H1 (cell line): ENCODE data around the gene FBXL15. TPM values are rescaled to one million over a fixed set of nuclear protein-coding genes. Genes with fewer than 3 reads are reported as not detected.
A peak's percentile ranks its signal among the peaks of the same experiment; 100 is the strongest.

ENCODE experiments used
- BACH1 ChIP-seq: IDR thresholded peaks from 2 replicates; pipeline ENCODE4 v1.6.1; 2012; ENCODE audit warnings: low read length, improper control_type of control experiment
- CREB1 ChIP-seq: IDR thresholded peaks from 2 replicates; pipeline ENCODE4 v1.6.1; 2012; ENCODE audit warnings: inconsistent platforms
- CTBP2 ChIP-seq: IDR thresholded peaks from 2 replicates; pipeline ENCODE4 v1.7.0; 2011; ENCODE audit warnings: borderline replicate concordance, mild to moderate bottlenecking, moderate library complexity, mixed read lengths, low read length; ENCODE audit not compliant: insufficient read depth, insufficient read length
- GTF2F1 ChIP-seq: IDR thresholded peaks from 2 replicates; pipeline ENCODE4 v1.6.1; 2012; ENCODE audit warnings: low read depth, low read length, improper control_type of control experiment, borderline replicate concordance
- NRF1 ChIP-seq: IDR thresholded peaks from 2 replicates; pipeline ENCODE4 v1.6.1; 2011; ENCODE audit warnings: mild to moderate bottlenecking, low read depth, low read length, improper control_type of control experiment
- POU5F1 ChIP-seq: IDR thresholded peaks from 2 replicates; pipeline ENCODE4 v1.6.1; 2011; ENCODE audit warnings: low read depth, mild to moderate bottlenecking, low read length, moderate library complexity
- RFX5 ChIP-seq: IDR thresholded peaks from 2 replicates; pipeline ENCODE4 v1.6.1; 2011; ENCODE audit warnings: low read depth, low read length, improper control_type of control experiment, borderline replicate concordance
- SIRT6 ChIP-seq: IDR thresholded peaks from one replicate; pipeline ENCODE4 v1.7.1; 2012; ENCODE audit warnings: low read length, inconsistent platforms
- TAF7 ChIP-seq: optimal IDR thresholded peaks from 2 replicates; pipeline ENCODE3; 2011; ENCODE audit warnings: low read depth, mild to moderate bottlenecking, inconsistent platforms, low read length, moderate library complexity, borderline replicate concordance
- TEAD4 ChIP-seq: IDR thresholded peaks from 2 replicates; pipeline ENCODE4 v1.6.1; 2012; ENCODE audit warnings: low read depth, low read length, inconsistent platforms, mixed read lengths
- polyA plus RNA-seq, 7 experiments: library from polyadenylated mRNA; depleted of rRNA in 3 of 7; stranded (reverse) in 5 of 7; unstranded in 2 of 7; fragments of >200 nt in 5 of 7; fragments of 200-250 nt in 2 of 7; gene quantifications; 1 replicate in 5 of 7; 2 replicates in 1 of 7; 4 replicates in 1 of 7; pipeline versions ENCODE4 v1.2.1 to v1.2.3, GENCODE V29; 2011 to 2013; ENCODE audit warnings: missing spikeins in 2 of 7, mixed read lengths in 2 of 7
- total RNA-seq: library from RNA; stranded (reverse); fragmentation: NEBNext Ultra II Directional; extraction: Animal tissue kit (Norgen Biotek cat#: 25700); gene quantifications from 2 replicates; pipeline ENCODE4 v1.2.1, GENCODE V29; 2021
- TF ChIP-seq, protein P1 (sequence below): fragments of 300-600 bp; sonication (generic); IDR thresholded peaks from 2 replicates; pipeline ENCODE4 v1.7.1; 2012; ENCODE audit warnings: low read length, moderate library complexity, mild to moderate bottlenecking, inconsistent platforms; ENCODE audit not compliant: insufficient replicate concordance

Gene FBXL15
- total and polyA plus RNA-seq, 2 of the 8 experiments (the other 6 are each of a cell fraction or from before 2014, with no cell fraction given): 11.3 to 22.6 TPM

DNA sequence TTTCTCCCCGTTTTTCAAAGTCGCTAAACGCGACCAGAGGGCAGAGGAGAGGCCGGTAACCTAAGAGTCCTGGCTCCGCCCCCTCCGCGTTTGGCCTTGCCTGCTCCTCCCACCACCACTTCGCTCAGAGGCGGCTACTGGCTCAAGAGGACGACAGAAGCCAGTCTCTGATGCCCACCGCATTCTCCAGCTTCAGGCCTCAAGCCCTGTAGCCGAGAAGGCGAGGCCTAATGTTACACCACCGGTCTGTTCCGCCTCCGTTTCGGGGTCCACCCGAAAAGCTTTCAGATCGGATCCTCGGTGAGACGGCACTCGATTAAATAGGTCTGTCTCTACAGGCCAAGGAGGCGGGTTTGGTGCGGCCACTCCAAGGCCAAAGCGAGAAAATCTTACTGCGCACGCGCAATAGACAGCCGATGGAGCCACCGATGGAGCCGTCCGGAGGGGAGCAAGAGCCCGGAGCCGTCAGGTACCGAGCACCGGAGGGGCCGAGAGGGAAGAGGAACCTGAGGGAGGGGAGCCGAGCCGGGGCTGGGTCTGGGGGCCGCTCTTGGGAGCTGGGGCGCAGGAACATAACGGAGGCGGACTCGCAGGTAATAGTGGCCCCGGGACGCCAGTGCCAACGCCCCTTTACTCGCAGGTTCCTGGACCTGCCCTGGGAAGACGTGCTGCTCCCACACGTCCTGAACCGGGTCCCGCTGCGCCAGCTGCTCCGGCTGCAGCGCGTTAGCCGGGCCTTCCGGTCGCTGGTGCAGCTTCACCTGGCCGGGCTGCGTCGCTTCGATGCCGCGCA lies at the start of gene FBXL15 (continued):
- TF ChIP-seq, protein P1, sequence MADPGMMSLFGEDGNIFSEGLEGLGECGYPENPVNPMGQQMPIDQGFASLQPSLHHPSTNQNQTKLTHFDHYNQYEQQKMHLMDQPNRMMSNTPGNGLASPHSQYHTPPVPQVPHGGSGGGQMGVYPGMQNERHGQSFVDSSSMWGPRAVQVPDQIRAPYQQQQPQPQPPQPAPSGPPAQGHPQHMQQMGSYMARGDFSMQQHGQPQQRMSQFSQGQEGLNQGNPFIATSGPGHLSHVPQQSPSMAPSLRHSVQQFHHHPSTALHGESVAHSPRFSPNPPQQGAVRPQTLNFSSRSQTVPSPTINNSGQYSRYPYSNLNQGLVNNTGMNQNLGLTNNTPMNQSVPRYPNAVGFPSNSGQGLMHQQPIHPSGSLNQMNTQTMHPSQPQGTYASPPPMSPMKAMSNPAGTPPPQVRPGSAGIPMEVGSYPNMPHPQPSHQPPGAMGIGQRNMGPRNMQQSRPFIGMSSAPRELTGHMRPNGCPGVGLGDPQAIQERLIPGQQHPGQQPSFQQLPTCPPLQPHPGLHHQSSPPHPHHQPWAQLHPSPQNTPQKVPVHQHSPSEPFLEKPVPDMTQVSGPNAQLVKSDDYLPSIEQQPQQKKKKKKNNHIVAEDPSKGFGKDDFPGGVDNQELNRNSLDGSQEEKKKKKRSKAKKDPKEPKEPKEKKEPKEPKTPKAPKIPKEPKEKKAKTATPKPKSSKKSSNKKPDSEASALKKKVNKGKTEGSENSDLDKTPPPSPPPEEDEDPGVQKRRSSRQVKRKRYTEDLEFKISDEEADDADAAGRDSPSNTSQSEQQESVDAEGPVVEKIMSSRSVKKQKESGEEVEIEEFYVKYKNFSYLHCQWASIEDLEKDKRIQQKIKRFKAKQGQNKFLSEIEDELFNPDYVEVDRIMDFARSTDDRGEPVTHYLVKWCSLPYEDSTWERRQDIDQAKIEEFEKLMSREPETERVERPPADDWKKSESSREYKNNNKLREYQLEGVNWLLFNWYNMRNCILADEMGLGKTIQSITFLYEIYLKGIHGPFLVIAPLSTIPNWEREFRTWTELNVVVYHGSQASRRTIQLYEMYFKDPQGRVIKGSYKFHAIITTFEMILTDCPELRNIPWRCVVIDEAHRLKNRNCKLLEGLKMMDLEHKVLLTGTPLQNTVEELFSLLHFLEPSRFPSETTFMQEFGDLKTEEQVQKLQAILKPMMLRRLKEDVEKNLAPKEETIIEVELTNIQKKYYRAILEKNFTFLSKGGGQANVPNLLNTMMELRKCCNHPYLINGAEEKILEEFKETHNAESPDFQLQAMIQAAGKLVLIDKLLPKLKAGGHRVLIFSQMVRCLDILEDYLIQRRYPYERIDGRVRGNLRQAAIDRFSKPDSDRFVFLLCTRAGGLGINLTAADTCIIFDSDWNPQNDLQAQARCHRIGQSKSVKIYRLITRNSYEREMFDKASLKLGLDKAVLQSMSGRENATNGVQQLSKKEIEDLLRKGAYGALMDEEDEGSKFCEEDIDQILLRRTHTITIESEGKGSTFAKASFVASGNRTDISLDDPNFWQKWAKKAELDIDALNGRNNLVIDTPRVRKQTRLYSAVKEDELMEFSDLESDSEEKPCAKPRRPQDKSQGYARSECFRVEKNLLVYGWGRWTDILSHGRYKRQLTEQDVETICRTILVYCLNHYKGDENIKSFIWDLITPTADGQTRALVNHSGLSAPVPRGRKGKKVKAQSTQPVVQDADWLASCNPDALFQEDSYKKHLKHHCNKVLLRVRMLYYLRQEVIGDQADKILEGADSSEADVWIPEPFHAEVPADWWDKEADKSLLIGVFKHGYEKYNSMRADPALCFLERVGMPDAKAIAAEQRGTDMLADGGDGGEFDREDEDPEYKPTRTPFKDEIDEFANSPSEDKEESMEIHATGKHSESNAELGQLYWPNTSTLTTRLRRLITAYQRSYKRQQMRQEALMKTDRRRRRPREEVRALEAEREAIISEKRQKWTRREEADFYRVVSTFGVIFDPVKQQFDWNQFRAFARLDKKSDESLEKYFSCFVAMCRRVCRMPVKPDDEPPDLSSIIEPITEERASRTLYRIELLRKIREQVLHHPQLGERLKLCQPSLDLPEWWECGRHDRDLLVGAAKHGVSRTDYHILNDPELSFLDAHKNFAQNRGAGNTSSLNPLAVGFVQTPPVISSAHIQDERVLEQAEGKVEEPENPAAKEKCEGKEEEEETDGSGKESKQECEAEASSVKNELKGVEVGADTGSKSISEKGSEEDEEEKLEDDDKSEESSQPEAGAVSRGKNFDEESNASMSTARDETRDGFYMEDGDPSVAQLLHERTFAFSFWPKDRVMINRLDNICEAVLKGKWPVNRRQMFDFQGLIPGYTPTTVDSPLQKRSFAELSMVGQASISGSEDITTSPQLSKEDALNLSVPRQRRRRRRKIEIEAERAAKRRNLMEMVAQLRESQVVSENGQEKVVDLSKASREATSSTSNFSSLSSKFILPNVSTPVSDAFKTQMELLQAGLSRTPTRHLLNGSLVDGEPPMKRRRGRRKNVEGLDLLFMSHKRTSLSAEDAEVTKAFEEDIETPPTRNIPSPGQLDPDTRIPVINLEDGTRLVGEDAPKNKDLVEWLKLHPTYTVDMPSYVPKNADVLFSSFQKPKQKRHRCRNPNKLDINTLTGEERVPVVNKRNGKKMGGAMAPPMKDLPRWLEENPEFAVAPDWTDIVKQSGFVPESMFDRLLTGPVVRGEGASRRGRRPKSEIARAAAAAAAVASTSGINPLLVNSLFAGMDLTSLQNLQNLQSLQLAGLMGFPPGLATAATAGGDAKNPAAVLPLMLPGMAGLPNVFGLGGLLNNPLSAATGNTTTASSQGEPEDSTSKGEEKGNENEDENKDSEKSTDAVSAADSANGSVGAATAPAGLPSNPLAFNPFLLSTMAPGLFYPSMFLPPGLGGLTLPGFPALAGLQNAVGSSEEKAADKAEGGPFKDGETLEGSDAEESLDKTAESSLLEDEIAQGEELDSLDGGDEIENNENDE: no peak
- TF ChIP-seq GTF2F1 (no peak), TEAD4 (no peak), TAF7 (no peak), POU5F1 (no peak), CREB1 (peak; percentile 90), SIRT6 (no peak), RFX5 (no peak), BACH1 (no peak), NRF1 (no peak; the same call in 1 of the 2 replicates), CTBP2 (no peak)
